HL-60/S4 treated with phorbol 12-myristate 13-acetate at 8.2 ng/mL for 4 days and 3 days (cell line): ENCODE results near the gene PRKG1.

Experiments used
- in situ Hi-C: fragments of 300-500 bp; cut with MboI; formaldehyde crosslinking; loops from 2 replicates; pipeline ENCODE4 v1.15.0; 2022; ENCODE audit warnings: low sequenced_read_pairs

The PRKG1 gene

DNA sequence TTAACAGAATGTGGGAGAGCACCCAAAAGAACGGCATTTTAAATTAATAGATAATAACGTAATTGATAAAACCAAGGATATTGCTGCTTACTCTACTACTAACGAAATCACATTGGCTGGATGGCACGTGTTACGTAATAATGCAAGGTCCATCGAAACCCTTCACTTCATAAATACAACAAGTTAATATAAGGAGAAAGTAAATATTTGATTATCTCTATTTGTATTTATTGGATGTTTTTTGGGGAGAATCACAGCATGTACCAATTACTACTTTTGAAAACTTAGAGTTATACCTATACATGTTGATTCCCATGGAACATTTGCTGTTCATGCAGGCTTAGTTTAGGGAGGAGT lies 1.6 kb downstream of the PRKG1 start:
- in situ Hi-C loops = no loop called here

DNA sequence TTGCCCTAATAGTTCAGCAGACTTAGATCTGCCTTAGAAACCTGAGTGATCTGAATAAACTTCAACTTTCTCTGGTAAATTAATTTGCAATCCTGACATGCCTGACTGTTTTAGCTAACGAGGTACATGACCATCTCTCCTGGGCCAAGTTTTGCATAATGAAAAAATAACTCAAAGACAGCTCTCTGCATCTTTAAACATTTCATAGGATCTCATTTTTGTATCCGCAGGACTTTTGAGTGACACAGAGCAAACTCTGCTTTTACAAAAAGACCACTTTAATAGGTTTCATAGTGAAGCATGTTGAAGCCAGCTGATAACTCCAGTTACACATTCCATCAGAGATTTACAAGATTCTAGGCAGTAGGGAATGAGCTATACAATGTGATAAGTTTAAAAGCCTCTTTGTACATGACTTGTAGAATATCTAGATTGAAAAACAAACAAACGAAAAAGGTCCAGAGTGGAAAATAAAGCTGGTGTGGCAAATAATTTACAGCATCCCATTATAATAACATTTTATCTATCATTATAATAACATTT lies 2.1 kb downstream of the PRKG1 start:
- in situ Hi-C loops = no loop called here

DNA sequence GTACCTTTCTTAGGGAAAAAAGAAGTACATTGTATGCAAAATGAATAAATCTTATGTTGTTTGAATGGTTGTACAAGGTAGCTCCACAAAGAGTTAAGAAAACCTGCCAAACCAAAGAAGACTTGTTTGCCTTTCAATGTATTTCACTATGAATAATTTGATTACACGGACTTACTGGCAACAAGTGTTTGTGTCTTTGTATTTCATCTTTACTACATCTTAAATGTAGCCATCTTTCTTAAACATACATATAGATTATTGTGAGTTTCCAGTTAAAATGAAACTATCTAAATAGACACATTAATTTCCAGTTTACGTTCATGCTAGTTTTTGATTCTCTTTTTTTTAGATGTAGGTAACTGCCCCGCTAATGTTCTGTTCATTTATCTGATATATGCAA lies 2.8 kb downstream of the PRKG1 start:
- in situ Hi-C loops = no loop called here

DNA sequence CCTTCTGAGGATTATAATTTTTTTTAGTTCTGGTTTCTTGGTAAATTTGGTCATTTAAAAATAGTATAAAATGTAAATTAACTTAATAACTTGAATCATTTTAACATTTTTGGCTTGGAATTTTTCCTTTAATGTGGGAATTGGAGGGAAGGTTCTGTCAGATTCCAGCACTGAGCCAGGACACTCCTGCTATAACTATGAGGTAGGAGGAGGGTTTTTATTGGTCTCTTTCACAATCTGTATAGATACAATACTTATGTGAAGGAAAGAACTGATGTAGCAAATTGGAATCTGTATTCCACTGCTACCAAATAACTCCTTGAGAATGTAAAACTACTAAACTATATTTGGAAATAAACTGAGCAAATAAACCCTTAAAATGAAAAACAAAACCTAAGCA lies 3.2 kb downstream of the PRKG1 start:
- in situ Hi-C loops = no loop called here

DNA sequence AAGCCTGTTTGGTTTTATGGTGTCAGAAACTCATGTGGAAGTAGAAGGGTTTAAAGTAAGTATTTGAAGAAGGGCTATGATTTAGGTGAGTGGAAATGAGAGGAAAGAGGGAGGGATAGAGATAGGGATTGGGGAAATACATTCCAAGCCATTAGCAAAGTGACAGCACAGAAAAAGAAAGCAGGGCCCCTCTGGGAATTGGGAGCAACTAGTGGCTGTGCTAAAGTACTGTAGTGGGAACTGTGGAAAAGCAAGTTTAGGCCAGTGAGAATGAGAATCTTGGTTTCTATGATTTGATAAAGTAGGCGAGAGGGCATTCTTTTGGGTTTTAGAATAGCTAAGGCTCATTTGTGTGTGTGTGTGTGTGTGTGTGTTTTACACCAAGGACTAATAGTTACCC lies 5.0 kb downstream of the PRKG1 start:
- in situ Hi-C loops = no loop called here

DNA sequence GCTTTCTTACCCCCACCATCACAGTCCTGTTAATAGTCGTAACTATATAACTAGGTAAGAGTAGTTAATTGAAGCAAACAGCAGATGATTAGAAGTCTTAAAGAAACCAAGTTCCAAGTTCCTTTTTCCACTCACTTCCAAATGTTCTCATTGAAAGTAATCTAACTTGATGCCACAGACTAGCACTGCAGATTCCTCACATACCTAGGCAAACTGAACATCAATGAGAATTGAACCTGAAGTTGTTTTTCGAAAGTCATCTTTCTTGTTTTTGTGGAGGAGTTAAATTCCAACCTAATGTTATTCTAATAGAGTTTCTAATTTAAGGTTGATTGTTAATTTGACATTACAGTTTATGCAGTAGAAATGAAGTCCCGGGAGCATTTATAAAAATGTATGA lies 5.5 kb downstream of the PRKG1 start:
- in situ Hi-C loops = no loop called here

DNA sequence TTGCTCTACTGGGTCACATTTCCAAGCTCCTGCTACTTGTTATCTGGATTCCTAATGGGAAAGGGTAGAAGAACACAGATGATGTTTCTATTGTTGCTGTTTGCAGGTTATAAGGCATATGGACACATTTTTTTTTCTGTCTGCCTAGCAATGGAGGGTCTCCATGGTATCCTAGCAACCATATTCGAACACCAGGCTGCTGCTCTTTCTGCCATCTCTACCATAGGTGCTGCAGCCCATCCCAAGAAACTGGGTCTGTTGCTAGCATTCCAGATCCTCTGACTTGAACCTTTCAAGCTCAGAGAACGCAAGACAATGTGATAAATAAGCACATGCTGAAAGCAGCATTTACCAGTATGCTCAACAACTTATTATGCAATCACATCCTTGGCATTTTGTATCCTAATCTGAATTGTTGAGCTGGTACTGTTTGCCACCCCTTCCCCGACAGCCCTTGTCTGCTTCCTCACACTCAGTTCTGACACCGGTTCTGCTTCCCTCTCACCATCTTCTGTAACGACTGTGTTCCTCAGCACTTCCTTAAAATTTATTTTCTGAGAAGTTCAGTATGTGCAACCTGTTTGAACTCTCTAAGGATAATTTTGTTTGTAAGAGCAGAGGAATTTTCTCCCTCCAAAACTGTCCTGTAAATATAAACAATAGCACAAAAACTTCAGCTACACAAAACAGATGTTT lies 6.2 kb downstream of the PRKG1 start:
- in situ Hi-C loops = no loop called here

DNA sequence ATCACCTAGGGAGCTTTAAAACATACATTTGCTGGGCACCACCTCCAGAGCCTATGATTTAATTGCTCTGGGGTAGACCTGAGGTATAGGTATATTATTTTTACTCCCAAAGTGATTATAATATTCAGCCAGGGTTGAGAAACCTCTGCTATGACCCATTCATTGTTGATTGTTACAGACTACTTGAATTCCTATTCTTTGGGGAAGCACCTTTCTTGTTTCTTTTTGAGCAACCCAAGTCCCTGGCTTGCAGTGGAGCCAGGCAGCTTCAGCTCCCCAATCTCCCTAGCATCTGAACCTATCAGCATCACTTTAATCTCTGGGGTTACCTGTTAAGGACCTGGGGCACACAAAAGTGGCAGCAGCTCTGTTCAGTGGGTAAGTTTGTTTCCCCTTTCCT lies 8.6 kb downstream of the PRKG1 start:
- in situ Hi-C loops = no loop called here

DNA sequence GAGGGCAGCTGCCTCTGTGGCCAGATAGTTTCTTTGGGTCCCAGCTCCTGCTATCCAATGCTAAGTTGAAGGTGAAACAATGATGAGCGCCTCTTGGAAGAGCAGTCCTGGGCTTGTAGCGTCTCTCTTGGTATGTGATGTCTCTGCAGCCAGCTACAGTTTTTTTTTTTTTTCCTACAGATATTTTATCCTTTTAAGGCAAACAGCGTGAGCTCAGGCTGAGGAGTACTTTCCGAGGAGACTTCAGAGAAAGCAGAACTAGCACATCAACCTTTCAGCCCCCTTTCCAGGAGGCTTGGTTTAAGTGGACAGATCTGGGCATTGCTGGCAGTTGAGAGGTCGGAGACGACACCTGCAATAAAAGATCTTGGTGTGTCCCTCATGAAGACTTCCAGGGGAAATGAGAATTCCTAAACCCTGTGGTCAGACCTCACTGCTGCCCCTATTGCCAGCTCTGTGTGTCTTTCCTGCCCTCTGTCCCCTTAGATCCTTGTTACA lies 9.1 kb downstream of the PRKG1 start:
- in situ Hi-C loops = no loop called here

DNA sequence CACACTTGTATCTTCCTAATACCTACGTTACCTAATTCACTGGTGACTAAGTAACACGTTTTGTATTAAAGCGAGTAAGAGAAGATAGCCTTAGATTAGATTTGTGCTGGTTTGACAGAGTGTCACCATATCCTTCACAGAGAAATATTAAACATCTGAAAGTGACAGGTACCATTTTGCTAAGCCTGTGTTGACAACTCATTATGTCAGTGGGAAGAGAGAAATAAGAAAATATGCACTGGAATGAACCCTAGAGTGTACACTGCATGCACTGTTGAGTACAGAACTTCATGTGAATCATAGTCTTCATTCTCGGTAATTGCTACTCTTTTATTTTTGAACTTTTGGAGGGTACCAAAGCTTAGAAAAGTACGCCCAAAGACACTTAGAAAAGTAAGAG lies 10.9 kb downstream of the PRKG1 start:
- in situ Hi-C loops = no loop called here

DNA sequence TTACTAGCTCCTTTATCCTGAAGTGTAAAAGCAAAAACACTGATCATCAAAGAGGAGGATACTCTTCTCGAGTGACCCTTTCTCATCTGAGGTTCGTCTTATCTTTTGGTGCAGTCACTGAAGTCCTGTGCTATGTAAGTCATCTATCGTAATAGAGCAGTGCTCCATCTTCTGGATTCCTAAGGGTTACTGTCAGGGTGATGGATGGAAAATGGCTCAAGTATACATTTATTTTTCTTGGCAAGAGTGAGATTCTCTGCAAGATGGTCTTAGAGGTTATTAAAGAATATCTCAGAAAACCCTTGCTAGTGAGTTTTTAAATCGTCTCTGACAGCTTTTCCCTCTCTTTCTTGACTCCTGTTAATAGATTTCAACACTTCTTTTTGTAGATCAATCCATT lies 12.4 kb downstream of the PRKG1 start:
- in situ Hi-C loops = no loop called here

DNA sequence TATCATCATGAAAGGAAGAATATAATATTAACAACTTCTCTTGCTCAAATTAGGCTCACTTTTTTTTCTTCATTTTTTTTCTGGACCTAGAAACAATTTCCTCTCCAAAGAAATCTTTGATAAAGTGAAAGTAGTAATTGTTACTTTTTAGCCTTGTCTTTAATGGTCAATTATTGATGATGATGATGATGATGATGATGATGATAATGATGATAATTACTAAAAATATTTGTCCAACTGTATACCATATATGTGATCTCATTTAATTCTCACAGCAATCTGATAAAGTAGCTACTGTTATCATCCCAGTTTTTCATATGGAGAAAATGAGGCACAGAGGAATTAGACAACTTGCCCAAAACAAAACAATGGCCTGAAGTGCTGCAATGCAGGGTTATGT lies 12.8 kb downstream of the PRKG1 start:
- in situ Hi-C loops = no loop called here

DNA sequence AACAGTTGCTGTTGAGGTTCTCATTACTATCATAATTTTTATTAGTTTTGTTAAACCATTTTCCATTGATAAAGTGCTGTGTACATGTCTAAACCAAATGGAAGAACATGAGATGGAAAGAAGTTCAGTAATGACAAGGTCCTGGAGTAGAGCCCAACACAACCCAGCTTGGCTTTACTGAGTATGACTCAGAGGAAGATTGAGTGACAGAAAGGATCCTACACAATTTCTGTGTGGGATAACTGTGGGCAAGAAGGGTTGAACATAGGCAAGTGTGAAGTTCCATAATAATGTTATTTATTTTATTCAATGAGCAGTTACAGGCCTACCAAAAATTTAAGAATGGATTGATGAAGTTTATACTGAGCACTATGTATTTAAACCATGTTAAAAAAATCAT lies 15.9 kb downstream of the PRKG1 start:
- in situ Hi-C loops = no loop called here

DNA sequence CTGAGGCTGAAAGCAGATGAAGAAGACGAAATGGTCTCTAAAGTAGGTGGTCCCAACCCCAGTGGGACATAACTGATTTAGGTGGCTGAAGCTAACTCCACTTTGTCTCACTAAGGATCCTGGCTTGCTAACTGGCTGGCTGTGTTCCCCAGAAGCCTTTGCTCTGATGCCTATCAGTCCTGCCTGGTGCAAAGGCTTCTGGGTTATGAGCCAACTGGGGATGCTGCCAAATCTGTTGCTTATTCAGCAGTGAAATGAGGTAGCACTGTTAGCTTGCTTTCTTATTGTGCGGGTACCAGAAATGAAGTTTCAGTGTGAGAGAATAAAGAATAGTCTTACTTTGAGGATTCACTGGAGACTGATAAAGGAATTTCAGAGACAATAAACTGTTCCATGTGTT lies 18.1 kb downstream of the PRKG1 start:
- in situ Hi-C loops = no loop called here

DNA sequence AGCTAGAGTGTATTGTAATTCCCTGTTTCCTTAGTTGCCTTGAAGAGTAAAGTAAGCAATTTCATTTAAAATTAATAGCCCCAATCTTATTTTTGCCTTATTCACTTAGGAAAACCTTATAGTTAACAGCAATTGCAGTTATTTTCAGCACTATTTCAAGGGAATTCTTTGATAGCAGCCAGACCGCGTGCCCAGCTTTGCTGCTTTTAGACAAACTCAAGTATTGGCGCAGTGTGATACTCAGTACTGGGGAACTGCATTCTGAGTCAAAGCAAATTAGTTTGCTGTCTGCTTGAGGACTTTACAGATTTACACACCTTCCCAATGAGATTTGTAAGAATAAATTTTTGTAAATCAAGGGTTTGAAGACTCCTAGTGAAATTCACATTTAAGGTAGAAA lies 21.2 kb downstream of the PRKG1 start:
- in situ Hi-C loops = no loop called here

DNA sequence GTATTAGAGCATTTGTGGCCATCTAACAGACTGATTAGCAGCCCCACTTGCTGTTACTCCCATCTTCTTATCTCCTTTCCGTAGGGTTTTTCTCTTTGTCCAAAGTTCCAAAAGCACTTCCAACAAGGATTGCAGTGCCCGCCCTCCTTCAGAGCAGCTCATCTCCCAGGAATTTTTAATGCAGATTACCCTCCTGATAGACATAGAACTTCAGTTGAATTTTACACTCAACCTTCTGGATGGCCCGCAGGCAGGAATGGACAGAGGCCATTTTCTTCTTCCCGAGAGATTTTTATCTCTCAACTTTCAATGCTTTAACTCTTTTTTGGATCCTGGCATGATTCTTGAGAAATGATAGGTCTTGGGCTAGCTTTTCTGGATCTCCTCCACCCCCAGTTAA lies 23.3 kb downstream of the PRKG1 start:
- in situ Hi-C loops = no loop called here

DNA sequence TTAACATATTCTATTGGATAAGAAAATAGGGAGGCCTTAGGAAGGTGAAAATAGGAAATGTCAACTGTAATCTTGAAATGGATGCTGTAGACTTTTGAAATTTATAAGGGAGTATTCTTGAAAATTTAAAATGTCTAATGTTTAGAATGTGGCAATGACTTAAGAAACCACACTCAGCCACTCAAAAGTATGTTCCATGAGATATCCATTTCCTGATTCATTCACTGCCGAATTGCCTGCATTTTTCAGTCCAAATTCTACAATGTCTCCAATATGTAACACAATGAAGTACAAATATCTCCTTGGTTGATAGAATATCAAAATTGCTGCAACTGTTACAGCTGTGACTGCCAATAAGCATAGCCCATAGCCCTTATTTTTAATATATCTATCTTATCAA lies 25.9 kb downstream of the PRKG1 start:
- in situ Hi-C loops = no loop called here

DNA sequence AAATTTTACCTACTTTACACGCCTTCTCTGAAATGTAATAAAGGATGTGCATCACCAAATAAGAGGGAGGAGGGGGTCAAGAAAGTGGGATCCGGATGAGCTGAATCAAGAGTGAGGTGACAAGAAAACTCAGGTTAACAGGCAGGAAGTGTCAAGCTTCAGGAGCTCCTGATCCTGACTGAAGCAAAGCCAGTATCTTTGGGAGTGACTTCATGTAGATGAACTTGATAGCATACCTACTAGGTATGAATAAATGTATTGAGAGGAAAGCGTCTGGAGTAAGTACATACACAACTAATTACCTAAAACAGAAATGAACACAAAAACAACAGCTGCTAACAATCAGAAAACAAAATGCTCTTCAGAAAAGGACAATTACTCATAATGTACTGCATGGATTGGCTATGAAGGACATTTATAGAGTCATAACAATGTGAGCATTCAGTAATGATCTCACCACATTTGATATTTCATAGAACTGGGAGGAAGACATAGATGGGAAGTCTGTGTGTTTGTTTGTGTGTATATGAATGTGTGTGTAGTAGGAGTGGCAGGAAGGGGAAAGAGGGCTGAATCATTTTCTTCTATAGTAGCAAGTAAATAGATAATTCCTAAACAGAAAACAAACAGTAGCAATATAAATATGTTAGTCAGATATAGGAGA lies 29.4 kb downstream of the PRKG1 start:
- in situ Hi-C loops = no loop called here

DNA sequence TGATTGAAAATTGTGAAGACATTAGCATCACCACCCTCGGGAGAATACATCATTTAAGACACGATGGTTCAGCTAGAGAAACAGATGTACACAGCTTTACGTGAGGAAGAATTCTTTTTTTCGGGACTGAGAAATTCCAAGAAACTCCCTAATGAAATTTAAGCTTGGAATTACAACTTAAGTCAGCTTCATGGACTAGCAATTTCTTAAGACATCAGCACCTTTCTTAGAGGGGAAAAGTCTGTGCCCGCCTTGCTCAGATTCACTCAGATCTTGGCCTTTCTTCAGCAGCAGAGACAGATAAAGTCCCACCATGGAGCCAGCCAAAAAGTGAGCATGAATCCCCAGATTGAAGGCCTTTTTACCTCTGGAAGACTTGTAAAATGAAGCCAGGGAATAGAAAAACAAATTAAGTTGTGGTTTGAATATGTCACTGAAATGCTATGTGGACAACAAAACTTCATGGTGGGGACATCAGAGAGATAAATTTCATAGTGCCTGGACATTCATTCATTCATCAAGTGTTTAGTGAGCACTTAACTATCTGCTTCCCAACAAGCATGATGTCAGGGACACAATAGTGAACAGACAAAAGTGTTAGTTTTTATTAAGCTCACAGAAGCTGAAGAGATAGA lies 32.1 kb downstream of the PRKG1 start:
- in situ Hi-C loops = no loop called here

DNA sequence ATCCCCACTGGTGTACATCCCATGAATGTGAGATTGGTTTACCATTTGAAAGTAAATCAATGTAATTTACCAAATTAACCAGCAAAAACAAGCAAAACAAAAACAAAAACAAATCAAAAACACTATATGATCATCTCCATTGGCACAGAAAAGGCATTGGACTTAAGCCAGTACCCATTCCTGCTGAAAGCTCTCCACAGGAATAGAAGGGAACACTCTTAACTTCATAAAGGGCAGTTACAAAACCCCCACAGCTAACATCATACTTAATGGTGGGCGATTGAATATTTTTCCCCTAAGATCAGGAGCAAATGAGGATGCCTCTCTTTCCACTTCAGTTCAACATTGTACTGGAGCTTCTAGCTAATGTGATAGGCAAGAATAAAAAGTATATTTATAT lies 34.1 kb downstream of the PRKG1 start:
- in situ Hi-C loops = no loop called here

DNA sequence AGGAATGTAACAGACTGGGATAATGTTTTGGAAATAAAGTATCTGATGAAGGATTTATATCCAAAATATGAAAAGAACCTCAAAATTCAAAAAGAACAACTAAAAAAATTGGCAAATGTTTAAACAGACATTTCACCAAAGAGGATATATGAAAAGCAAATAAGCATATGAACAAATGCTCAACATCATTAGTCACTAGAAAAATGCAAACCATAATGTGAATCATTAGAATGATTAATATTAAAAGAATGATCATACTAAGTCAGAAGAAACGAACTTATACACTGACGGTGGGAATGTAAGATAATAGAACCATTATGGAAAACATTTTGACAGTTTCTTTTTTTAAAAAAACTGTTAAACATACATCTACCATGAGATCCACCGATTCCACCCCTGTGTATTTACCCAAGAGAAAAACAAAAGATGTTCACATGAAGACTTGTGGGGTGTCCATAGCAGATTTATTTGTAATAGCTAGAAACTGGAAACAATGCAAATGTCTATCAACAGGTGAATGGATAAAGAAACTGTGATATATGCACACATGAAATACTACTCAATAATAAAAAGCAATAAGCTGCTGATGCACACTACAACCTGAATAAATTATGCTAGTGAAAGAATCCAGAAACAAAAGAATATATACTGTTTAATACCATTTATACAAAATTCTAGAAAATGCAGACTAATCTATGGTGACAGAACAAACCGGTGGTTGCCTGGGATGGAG lies 35.7 kb downstream of the PRKG1 start:
- in situ Hi-C loops = no loop called here
